NCI-H128 (cell line): ENCODE results near the gene ATP2A2.
"Not testable (repeated sequence)": the region's sequence is repeated elsewhere in the genome, so short reads cannot be mapped to it uniquely, and the experiment has no call there.

Source experiments
- DNase-seq: peaks from one replicate; lab custom pipeline; 2025; ENCODE audit not compliant: unreplicated experiment; lab: John Stamatoyannopoulos, UW

The ATP2A2 gene

DNA sequence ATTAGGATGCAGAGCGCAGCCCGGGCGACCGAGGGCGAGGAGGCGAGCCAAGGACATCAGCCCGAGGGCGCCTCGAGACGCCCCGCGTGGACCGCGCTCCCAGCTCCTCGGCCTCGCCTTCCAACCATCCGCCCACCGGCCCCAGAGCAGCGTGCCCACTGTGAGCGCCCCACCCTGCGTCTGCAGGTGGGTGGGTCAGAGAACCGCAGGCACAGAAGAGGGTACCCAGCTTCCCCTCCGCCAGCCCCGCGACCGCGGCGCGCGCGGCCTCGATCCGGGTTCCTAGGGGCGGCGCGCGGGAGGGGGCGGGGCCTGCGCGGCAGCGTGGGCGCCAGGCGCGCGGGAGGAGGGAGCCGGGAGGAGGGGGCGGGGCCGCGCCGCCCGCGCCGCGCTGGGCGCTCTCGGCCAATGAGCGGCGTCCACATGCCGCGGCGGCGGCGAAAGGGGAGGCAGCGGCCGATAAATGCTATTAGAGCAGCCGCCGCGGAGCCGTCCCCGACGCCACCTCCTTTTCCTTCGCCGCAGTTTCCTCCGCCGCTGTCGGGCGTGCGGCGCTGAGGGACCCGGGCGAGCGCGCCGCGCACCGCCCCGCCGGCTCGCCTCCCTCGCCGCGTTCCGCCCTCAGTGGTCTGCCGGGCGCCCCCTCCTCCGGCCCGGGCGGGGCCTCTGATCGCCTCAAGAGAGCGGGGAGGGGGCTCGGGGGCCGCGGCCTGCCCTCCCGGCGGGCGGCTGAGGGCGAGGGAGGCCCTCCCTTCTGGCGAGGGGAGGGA lies at the start of gene ATP2A2:
Gene ATP2A2, plus strand, starts transcription at position 469 of the 770 bp plus-strand sequence. CDS start 543 bp downstream, outside the sequence.
- peak; percentile 85 for DNase-seq

DNA sequence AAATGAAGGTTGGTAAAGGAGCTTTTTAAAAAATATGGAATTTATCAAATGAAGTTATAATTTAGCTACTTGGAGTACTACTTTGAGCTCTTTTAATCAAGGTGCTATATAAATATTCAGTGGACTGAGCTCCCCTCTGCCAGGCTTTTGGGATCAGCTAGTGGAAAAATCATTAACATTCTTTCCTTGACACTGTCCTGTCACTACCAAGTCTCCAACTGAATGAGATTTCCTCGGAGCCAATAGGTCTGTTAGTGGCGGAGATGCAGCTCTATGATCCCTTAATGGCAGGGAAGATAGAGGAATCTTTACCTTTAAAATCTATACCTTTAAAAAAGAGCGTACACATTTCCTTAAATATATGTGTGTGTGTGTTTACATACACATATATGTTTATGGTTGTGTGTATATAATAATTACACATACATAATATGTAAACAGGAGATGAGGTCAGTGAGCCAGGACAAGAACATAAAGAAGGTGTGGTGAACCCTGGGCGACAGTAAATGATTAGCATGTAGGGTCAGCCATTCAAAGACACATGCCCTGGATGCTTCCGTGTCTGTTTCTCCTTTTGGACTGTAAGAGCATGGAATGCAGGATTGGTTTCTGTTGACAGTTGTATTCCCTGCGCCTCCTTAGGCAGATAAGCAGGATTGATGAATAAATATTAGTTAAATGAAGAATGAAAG lies 47.7 kb upstream of the ATP2A2 start:
- DNase-seq = no peak

DNA sequence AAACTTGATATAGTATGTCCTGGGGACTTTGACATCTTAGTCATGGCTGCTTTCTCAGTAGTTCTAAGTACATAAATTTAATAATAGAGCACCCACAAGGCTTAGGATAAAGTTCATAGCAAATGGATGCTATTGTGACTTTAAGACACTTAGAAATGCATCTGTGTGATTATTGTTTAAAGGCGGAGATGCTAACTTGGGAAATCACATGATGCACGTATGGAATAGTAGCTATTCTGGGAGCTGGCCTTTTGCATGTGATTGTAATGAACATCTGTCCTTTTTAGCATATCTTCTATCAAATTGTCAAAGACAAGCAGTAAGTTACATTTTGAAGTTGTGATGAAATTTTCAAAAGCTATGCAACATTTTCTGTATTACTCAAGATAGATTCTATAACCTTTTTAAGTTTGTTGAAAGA lies 46.7 kb upstream of the ATP2A2 start:
- DNase-seq = no peak

DNA sequence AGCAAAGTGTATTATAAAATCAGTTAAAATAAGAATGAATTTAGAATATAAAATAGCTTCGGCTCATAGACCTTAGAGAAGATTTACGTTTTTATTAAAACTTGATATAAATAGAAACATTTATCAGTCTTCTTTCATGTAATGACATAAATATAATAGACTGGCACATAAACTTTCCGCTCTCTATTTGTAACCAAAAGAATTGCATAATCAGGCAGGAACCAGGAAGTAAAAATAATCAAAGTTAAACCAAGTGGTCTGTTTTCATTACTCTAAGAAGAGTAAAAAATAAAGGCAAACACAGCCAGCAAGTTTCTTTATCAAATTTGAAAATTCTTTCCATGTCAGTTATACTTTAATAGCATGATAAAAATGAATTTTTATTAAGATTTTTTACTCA lies 46.3 kb upstream of the ATP2A2 start:
- no peak for DNase-seq

DNA sequence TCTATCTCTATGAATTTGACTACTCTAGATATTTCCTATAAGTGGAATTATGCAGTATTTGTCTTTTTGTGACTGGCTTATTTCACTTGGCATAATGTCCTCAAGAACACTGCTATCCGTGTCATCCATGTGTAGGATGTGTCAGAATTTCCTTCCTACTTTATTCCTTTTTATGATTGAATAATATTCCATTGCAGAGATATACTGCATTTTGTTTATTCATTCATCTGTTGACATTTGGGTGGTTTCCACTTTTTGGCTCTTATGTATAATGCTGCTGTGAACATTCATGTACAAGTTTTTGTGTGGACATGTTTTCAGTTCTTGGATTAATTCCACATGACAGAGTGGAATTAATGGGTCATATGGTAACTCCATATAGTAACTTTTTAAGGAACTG lies 45.7 kb upstream of the ATP2A2 start:
- DNase-seq = no peak

DNA sequence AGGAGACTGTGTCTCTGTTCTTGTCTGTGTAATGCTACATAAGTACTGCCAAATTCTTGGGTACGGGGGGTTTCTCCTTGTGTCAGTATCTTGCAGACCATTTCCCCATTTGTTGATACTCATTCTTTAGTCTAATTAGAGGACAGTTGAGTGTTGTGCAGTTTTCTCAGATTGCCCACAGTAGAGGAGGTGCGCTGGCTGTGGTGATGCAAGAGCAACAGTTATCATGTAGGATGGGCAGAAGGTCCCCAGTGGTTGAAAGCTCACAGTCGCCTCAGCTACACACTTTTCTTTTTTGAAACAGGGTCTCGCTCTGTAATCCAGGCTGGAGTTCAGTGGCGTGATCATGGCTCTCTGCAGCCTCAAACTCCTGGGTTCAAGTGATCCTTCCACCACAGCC lies 37.8 kb upstream of the ATP2A2 start:
- DNase-seq = no peak

DNA sequence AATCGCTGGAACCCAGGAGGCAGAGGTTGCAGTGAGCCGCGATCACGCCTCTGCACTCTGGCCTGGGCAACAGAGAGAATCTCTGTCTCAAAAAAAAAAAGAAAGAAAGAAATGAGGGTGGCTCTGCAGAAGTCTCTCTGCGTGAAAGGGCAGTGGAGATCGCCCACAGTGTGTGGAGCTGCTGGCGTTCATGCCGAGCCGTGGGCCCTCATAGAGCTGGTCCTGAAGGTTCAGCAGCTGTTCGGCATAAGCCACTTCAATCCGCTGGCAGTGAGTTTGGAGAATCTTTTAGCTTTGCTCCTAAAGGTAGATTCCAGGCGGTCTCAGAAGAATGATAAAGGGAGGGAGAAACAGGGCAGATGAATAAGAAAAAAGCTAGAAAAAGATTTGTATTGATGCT lies 36.7 kb upstream of the ATP2A2 start:
- no peak for DNase-seq

DNA sequence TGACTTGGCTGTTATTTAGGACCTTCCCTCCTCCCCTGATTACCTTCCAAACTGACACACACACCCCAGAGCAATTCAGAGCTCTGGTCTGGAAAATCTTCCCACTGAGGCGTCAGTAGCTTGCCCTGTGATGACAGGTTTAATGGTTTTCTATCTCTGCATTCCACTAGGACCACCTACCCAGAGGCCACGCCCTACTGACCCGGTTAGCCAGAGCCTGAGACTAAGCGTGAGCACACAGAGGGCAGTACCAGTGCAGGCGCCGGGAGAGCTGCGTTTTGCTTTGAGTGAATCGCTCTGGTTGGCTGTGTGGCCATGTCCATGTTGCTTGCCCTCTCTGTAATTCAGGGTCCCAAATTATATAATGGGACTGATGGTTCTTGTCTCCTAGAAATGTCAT lies 36.2 kb upstream of the ATP2A2 start:
- DNase-seq = no peak

DNA sequence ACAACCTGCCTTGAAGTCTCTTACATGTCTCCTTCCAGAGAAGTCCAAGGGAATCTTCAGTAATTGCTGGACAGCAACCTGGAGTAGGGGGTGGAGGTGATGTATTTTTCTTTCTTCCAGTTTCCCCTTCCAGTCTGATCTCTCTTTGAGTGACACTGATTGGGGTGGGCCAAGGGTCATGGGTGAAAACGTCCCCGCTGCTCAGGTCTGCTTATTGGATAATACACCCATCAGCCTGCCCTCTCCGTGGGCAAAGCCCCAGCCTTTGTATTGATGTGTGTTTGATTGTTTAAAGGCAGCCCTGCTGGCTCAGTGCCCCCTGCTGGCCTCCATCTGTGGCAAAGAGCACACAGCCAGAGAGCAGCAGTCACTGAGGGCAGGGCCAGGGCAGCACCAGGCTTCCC lies 35.7 kb upstream of the ATP2A2 start:
- no peak for DNase-seq

DNA sequence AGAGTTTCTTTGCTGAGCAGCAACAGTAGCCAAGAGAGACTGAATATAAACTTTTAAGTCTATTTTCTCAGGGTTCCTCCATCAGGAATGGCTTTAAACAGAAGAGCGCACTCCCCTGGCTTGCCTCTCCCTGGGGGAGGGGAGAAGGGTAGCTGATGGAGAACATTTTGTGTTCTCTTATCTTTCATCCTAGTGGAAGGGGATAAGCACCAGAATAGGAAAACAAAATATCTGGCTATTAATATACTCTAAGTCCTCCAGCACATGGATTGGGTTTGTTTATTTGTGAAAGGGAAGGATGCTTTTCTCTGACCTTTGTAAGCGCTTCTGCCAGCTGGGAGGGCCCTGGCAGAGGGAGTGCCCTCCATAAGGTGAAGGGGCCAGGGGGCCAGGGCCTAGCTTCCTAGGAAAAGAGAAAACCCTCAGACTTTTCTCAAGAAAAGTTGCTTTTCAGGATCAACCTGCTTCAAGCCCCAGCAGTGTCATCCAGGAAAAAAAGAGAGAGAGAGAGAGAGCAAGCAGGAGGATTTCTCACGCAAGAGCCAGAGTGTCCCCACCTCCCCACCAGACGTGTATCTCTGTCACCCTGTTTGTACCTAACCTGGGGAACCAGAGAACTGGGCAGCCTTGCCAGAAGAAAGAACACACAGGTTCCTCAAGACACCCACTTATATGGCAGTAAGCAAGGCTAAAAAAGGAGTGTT lies 34.3 kb upstream of the ATP2A2 start:
- no peak for DNase-seq

DNA sequence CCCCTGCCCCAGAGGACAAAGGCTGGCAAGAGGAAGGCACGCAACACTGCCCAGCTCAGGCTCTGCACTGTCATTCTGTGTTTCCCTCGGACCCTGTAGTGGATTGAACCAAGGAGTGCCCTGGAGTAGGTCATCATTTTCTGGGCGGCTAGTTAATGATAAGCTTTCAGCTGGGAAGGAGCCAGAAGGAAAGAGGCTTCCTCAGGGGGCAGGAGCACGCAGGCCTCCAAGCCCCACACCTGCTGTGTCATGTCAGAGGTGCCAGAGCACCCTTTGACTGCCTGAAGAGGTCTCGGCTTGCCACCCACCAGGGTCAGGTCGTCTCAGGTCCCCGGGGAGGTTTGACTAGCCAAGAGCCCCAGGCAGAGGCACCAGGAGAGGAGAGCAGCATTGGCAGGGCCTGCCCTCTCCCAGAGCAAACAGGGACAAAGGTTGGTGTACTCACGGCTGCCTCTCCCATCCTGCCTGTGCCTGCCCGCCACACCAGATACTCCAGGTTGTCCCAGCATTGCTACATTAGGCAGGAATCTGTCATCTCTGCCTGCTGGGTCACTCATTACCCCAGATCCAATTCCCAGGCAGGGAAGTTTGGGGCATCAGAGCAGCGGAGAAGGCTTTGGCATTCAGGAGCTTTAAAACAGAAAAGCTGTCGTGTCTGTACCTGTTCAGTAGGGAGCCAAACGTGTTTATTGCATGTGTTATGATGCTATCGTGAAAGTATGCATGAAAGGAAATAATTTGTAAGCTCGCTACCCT lies 33.5 kb upstream of the ATP2A2 start:
- no peak for DNase-seq

DNA sequence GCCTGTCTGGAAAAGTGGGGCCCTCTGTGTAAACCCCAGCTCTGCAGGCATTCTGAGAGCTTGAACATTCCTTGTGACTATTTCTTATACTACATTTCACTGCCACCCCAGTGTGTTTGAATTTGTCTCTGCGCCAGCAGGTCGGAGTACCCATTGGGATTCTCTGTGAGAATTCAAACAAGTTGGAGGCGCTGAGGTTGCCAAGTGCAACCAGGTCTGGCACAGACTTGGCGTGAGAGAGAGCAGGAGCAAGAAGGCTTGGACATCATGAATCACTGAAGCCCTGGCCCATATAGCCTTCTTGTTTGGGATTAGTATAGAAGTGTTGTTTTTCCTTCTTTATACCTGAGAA lies 33.0 kb upstream of the ATP2A2 start:
- DNase-seq = no peak

DNA sequence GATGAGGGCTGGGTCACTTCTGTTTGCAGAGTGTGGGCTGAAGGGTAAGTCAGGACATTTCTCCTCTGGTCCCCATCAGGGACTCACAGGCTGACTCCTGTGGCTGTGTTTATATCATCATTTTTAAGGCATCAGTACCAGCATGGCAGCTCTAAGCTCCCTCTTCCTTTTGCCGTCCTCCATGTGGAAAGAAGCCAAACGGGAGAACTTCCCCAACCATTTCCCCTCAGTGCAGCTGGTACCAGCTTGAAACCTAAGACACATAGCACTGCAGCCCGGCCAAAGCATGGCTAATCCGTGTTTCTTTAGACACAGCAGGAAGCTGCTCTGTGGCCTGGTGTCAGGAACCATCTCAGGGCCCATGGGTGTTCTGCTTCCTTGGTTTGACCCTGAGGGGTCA lies 31.9 kb upstream of the ATP2A2 start:
- no peak for DNase-seq

DNA sequence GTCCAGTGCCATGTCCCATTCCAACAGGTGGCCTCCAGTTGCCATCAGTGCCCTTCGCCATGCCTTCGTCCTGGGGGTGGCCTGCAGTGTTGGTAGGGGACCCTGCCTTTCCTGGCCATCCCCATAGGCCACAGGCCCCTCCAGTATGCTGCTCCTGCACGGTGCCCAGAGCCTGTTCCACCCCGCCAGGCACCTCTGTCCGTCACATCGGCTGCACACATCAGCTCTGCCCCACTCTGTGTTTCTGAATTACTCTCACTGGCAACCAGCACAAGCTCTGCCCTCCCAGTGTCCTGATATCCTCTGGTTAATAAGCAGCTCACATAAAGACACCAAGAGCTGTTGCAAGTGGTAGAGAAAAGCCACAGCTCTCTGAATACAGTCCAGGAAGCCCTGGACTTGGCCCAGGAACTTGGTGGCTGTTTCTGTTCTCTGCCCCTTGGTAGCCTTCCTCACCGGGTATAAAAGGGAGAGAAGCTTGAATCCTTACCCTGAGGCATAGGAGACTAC lies 31.3 kb upstream of the ATP2A2 start:
- no peak for DNase-seq

DNA sequence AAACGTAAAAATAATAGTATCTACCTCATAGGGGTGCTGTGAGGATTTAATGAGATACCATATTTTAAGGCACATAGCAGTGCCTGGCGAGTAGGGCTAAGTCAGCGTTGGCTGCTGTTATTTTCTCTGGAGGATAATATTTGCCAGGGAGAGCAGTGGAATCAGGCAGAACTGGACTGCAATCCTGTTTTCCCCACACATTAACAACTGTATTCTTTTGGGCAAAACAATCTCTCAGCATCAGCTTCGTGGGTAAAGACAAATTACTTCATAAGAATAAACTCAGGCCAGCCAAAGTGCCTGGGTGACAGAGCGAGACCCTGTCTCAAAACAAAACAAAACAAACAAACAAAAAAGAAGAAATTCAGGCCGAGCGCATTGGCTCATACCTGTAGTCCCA lies 29.7 kb upstream of the ATP2A2 start:
- DNase-seq = no peak

DNA sequence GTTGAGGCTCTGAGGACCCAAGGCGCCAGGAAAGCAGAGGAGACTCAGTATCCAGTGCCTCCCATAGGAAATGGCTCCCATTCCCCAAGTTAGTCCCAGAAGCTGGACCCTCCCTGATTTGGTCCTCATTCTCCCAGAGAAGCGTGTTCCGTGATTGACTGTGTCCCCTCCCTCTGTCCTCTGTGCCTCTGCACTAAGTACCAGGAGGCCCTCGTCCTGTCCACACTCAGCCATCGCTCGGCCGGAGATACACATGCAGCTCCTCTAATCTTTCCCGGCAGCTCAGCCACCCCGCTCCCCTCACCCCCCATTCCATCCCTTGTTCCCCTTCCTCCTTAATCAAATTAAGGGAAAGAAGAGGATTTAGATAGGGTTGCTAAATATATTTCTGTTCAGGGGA lies 28.3 kb upstream of the ATP2A2 start:
- DNase-seq = no peak

DNA sequence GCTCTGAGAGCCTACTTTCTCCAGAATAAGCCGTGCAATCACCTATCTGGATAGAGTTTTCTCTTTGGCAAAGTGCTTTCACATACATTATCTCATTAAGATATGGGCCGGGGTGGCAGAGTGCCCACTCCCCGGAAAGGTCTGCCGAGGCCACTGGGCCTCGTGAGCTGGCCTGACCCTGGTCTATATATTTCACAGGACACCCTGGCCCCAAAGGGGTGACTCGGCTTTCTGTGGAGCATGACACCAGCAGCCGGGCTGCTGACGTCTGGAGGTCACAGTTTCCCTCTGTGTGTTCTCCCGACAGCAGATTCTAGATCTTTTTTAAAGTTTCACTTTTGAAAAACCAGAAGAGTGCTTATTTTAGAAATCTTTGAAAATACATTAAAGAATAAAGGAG lies 27.9 kb upstream of the ATP2A2 start:
- no peak for DNase-seq

DNA sequence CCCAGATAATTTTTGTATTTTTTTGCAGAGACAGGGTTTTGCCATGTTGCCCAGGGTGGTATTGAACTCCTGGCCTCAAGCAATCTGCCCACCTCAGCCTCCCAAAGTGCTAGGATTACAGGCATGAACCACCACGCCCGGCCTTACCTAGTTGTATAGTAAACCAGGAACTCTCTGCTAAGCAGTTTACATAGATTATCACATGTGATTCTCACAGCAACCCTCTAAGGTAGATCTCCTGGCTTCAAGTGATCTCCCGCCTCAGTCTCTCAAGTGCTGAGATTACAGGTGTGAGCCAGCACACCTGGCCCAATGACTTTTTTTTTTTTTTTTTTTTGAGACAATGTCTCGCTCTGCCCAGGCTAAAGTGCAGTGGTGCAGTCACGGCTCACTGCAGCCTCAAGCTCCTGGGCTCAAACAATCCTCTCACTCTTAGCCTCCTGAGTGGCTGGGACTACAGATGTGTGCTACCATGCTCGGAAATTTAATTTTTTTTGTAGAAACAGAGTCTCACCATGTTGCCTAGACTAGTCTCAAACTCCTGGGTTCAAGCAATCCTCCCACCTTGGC lies 26.0 kb upstream of the ATP2A2 start:
- no peak for DNase-seq

DNA sequence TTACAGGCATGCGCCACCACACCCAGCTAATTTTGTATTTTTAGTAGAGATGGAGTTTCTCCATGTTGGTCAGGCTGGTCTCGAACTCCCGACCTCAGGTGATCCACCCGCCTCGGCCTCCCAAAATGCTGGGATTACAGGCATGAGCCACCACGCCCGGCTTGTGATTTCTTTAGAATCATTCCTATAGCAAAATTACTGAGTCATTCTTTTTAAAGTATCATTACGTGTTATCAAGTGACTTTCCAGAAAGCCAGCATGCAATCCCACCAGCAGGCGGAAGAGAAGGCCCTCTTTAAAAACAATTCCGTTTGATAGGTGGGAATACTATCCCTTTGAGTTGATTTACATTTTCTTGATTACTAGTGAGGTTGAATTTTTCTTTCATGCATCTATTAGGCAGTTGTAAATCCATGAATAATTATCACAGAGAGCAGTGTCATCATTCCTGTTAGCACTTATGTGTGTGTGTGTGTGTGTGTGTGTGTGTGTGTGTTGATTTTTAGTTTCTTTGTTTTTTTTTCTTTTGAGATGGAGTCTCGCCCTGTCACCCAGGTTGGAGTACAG lies 25.1 kb upstream of the ATP2A2 start:
- DNase-seq = not testable (repeated sequence)

DNA sequence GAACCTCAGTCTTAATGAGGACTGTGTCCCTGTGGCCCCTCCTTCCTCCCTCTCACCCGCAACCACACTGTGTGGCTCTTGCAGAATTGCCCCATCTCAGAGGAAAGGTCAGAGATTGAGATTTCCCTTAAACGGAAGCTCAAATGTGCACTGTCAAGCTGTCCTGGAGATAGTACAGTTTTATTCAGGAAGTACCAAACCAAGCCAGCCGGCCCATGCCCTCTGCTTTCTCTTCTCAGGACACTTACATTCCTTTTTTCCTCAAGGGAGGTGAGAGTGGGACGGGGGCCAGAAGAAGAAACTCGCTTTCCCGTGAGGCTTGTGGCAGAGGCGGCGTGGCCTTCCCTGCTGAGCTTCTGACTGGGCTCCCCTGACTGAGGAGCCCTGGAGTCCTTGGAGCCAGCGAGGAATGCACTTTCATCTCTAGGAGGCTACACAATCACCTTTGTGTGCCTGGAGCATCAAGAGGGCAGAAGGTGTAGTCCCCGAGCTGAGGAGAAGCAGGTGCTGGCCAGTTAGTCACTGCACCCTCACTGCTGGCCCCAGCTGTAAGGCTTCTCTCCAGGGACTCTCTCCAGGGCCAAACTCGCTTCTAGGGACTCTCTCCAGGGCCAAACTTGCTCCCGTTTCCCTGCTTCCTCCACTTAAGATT lies 24.1 kb upstream of the ATP2A2 start:
- no peak for DNase-seq
